GM21825 (cell line): ENCODE data around the gene OR52E2.
"Not testable (repeated sequence)": the region's sequence is repeated elsewhere in the genome, so short reads cannot be mapped to it uniquely, and the experiment has no call there.

Source experiments
- ATAC-seq: cut with Tn5 transposase; IDR thresholded peaks from one replicate; pipeline ENCODE4 v1.9.1; 2021; ENCODE audit warnings: mild to moderate bottlenecking, moderate library complexity; ENCODE audit not compliant: unreplicated experiment

Gene OR52E2

GRCh38 chr11:5059391-5059790 lies at the start of gene OR52E2:
Gene OR52E2 (minus strand): TSS chr11:5059627. CDS start chr11:5059627, 0 bp downstream.
- no peak for ATAC-seq

DNA sequence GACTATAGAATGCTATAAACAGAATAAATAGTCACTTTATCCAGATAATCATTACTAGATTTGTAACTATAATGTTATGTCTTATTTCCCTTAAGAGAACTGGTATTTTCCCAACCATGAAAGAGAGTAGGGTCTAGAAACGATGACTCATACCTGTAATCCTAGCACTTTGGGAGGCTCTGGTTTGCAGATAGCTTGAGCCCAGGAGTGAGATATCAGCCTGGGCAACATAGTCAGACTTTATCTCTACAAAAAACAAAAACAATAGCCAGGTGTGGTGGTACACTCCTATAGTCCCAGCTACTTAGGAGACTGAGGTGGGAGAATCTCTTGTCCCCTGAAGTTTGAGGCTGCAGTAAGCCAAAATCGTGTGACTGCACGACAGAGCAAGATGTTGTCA lies 47.9 kb upstream of the OR52E2 start:
- no peak for ATAC-seq

DNA sequence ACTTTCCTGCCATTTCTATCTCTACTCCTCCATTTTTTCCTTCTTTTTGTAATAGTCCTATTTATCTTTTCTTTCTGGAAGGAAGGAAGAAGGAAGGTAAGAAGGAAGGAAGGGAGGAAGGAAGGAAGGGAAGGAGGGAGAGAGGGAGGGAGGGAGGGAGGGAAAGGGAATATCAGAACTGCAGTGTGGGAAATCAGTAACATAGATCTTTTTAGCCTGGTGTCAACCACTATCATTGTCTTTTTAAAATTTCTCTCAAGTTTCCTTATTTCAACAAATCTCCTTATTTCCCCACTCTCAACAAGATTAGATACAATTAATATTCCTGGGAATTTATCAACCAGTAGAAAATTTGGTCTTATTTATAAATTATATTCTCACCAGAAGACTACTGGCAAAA lies 43.6 kb upstream of the OR52E2 start:
- ATAC-seq, result no peak

- no peak for ATAC-seq
These were observed 42.8 kb upstream of the OR52E2 start for GRCh38 chr11:5102246-5102645.

GRCh38 chr11:5096011-5096410 lies 36.6 kb upstream of the OR52E2 start:
- ATAC-seq, result no peak

- ATAC-seq, result no peak
These were observed 33.6 kb upstream of the OR52E2 start for GRCh38 chr11:5092821-5093585.

- ATAC-seq, result no peak
These were observed 31.2 kb upstream of the OR52E2 start for GRCh38 chr11:5090668-5091067.

GRCh38 chr11:5088556-5088955 lies 29.1 kb upstream of the OR52E2 start:
- ATAC-seq, result no peak

DNA sequence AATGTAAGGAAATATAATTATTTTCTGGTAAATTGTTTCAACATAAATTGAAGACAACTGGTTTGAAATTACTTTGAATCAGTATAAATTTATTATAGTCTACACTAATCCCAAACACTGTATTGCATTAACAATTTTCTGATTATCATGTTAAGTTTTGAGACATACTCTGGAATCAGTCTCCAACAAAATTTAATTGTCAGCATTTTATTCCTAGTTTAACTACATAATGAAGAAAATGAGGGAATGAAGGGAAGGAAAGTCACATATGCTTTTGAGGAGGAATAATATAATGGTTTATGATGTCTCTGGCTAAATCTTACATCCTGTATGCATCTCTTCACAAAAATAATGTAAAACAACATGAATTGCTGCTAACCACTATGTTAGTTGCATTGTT lies 24.2 kb upstream of the OR52E2 start:
- no peak for ATAC-seq

DNA sequence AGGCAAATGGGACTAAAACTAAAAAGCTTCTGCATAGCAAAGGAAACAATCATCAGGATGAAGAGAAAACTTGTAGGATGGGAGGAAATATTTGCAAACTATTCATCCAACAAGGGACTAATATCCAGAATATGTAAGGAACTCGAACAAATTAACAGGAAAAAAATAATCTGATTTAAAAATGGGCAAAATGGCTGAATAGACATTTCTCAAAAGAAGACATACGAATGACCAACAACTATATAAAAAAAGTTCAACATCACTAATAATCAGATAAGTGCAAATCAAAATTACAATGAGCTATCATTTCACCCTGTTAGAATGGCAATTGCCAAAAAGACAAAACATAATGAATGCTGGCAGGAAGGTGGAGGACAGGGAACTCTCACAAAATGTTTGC lies 22.0 kb upstream of the OR52E2 start:
- no peak for ATAC-seq

DNA sequence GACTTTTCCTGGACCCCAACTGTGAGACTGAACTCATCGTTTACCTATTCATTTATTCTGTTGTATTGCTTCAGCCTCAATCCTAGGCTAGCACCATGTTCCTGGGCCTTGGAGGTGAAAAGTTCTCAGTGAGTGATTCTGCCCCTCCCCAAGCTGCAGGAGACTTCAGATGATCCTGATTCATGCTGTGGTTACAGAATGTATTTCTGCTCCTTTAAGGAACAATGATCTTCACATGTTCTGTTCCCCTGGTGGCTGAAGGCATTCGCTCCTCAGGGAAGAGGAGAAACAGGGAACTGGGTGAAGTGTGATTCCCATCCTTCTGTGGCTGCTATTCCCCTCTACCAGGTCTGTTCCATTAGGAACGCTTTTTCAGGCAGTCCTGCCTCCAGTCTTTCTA lies 12.4 kb upstream of the OR52E2 start:
- no peak for ATAC-seq

GRCh38 chr11:5069272-5069671 lies 9.8 kb upstream of the OR52E2 start, which contains the start of gene OR52E1:
Gene OR52E1 (plus strand): TSS chr11:5069572.
- no peak for ATAC-seq

DNA sequence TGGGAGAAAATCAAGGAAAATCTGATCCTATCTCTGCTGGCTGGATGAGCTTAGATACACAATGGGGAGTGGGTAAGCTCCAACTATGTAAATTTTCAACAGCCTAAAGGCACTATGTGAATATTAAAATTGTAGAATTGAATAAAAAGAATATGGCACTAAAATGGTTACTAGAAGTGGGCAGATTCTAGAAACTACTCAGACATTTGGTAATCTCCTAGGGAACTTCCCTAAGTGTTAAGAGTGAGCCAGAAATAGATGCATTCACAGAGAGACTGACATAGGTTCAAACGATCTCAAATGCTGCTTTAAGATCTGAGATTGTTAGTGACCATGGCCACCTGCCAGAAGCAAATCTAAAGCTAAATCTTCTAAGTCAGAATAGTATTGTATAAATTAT lies 5.6 kb upstream of the OR52E2 start:
- no peak for ATAC-seq

DNA sequence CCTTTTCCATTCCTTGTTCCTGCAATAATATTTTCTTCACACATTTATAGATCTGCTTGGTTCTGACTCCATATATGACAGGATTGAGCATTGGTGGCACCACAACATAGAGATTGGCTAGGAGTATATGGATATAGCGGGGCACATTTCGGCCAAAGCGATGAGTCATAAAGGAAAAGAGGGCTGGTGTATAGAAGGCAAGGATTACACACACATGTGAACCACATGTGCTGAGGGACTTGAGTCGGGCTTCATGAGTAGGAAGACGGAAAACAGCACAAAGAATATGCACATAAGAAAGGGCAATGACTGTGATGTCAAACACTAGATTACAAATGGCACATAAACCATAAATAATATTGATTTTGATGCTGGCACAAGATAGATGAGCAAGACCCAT lies 748 bp downstream of the OR52E2 start:
- not testable (repeated sequence) for ATAC-seq

GRCh38 chr11:5046754-5047330 lies 12.6 kb downstream of the OR52E2 start:
- no peak for ATAC-seq

DNA sequence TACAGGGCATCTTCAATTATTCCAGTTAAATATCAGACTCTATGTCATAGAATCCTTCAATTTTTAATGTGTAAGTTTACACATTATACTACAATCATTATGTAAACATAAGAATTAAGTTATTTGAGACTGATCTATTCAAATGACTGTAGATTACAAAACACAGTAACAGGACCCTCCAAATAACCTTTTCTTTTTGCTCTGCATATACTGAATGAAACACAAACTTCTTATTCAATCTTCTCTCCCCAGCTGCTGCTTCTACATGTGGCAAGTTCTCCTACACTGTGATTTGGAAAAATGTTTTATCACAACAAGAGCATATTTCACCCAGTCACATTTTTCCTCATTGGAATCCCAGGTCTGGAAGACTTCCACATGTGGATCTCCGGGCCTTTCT lies 13.2 kb downstream of the OR52E2 start, which contains the start of gene OR52J3:
Gene OR52J3, plus strand, starts transcription at position 301 of the 400 bp plus-strand sequence. Its CDS starts 0 bp downstream, at position 301.
- no peak for ATAC-seq

- no peak for ATAC-seq
These were observed 16.0 kb downstream of the OR52E2 start for GRCh38 chr11:5043380-5043779.

DNA sequence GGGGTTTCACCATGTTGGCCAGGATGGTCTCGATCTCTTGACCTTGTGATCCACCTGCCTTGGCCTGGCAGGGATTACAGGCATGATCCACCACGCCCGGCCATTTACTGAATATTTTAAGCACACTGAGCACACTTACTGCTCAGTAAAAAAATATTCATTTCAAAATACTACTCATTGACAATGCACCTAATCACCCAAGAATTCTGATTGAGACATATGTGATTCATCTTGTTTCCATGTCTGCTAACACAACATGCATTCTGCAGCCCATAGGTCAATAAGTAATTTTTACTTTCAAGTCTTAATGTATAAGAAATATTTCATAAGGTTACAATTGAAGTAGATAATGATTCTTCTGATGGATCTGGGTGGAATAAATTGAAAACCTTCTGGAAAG lies 17.3 kb downstream of the OR52E2 start:
- no peak for ATAC-seq

- no peak for ATAC-seq
These were observed 18.6 kb downstream of the OR52E2 start for GRCh38 chr11:5040876-5041275.

DNA sequence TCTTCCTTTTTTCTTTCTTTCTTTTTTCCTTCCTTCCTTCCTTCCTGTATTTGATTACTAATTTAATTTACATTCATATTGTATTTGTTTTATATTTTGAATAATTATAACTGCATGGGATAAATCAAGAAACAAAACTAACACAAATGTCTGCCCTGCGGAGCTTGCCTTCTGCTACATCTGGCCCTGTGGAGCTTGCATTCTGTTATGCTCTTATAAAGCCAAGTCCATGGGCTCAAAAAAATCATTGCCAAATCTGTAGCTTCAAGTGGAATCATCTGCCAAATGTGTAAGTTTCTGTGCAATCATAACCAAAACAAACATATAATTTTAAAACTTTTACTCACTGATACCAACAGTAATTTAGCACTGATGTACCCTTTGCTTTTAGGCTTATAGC lies 21.1 kb downstream of the OR52E2 start:
- no peak for ATAC-seq

DNA sequence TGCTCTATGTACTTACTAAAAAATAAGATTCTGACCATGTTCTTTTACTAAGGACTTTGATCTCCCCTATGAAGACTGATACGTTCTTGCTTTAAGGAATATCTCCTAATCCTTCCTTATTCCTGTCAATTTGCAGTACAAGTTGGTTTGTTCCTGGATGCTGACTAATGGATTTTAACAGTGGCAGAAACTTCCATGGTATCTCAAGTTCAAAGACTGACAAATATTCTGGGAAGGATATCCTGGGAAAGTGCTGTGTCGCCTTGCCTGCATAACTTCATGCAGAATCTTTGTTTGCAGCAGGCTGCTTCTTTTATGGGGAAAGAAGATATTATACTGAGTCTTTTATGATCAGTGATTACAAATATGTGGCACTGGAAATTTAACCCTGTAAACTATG lies 21.5 kb downstream of the OR52E2 start:
- ATAC-seq, result no peak

- ATAC-seq, result no peak
These were observed 22.8 kb downstream of the OR52E2 start for GRCh38 chr11:5036669-5037068.

DNA sequence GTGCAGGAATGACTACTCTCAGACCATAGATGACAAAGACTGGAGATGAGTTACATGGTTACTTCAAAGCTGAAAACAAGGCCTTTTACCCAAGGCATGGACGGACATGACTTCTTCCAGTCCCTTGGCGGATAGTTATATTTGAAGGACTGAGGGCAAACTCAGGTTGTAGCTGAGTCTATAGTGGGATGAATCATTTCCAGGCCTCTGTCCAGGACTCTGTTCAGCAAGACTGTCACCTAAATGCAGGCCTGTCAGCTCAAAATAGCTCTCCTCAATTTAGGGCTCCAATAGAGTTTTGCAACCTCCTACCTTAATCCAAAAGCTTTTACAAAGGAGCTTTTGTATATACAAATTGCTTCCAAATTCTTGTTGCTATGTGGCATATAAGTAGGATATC lies 37.4 kb downstream of the OR52E2 start:
- ATAC-seq, result no peak
